Measurements from ENCODE around the gene UBTD2. TPM values are rescaled to one million over a fixed set of nuclear protein-coding genes. Genes with fewer than 3 reads are reported as not detected.
"Not testable (repeated sequence)": the region's sequence is repeated elsewhere in the genome, so short reads cannot be mapped to it uniquely, and the experiment has no call there.

The UBTD2 gene
- total RNA-seq, 1 donor from 2014 or later, result 23.9 TPM

DNA sequence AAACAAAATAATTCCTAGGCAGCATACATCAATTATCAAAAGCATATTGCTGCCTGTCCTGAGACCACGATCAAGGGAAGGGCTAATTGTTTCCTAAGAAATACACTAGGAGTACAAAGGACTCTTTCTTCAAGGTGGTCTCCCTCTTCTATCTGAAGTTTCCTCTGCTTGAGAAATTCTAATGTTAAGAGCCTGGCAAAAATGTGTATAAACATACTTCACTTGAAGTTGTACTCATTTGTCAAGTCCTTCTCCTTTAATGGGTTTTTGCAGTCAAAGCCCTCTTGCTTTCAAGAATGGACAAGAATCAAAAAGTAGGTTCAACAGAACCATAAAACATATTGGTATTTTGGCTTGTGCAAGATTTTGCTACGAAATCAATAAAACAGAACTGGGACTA, 31.1 kb downstream of the UBTD2 start:
- no peak for DNase-seq (ENCODE audit: extremely low read depth, low read depth, low spot score)

DNA sequence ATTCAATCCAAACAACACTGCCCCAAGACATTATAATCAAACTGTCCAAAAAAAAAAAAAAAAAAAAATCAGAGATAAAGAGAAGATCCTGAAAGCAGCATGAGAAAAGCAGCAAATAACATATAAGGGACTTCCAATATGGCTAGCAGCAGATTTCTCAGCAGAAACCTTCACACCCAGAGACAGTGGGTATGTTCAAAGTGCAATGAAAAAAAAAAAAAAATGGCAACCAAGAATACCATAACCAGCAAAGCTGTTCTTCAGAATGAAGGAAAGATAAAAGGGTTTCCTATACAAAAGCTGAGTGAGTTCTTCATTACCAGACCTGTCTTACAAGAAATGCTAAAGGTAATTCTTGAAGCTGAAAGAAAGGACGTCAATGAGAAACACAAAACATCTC, 32.1 kb downstream of the UBTD2 start:
- no peak for DNase-seq (ENCODE audit: extremely low read depth, low read depth, low spot score)

DNA sequence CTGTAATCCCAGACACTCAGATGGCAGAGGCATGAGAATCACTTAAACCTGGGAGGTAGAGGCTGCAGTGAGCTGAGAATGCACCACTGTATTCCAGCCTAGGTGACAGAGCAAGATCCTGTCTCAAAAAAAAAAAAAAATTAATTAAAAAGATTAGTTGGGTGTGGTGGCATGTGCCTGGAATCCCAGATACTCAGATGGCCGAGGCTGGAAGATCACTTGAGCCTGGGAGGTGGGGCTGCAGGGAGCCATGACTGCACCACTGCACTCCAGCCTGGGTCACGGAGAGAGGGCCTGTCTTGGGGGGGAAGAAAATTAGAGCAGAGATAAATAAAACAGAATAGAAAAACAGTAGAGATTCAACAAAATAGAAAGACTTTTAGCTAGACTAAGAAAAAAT, 34.9 kb downstream of the UBTD2 start:
- no peak for DNase-seq (ENCODE audit: extremely low read depth, low read depth, low spot score)

DNA sequence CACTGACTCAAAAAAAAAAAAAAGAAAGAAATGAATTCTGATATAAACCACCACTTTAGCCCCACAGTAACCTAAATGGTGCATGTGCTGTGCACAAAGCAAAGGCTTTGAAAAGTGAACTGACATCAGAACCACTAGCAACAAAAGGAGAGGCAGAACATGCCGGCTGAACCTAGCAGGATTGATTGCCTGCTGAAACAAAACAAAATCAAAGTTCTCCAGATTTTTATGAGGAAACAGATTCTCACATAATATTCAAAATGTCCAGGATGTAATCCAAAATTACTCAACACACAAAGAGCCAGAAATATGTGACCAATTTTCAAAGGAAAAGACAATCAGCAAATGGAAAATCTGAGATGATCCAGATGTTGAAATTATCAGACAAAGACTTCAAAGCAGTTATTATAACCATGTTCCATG, 37.9 kb downstream of the UBTD2 start:
- DNase-seq (ENCODE audit: extremely low read depth, low read depth, low spot score), result no peak

DNA sequence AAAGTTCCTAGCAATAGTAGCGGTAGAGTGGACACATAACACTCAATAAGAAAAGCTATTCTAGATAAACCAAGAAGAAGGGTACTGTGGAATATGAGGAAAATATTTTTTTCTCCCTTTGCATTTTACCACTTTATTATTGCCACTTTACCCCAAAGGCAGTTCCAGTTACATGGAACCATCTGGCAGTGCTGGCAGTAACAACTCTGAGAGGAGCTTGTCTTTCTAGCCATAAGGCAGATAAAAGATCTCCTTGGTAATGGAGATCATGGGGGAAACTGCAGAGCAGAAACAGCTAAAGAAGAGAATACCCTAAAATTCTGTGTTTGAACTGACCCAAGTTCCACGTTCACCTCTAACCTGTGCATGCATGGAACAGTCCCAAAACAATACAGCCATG, 38.5 kb downstream of the UBTD2 start:
- DNase-seq (ENCODE audit: extremely low read depth, low read depth, low spot score), result no peak

DNA sequence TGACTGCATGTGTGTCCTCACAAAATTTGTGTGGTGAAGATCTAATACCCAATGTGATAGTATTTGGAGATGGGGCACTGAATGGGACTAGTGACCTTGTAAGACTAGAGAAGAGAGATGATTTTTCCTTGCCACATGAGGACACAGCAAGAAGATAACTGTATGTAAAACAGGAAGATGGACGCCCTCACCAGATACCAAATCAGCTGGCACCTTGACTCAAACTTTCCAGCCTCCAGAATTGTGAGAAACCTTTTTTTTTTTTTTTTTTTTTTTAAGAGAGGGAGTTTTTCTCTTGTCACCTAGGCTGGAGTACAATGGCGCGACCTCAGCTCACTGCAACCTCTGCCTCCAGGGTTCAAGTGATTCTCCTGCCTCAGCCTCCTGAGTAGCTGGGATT, 40.3 kb downstream of the UBTD2 start:
- DNase-seq (ENCODE audit: extremely low read depth, low read depth, low spot score), result no peak

DNA sequence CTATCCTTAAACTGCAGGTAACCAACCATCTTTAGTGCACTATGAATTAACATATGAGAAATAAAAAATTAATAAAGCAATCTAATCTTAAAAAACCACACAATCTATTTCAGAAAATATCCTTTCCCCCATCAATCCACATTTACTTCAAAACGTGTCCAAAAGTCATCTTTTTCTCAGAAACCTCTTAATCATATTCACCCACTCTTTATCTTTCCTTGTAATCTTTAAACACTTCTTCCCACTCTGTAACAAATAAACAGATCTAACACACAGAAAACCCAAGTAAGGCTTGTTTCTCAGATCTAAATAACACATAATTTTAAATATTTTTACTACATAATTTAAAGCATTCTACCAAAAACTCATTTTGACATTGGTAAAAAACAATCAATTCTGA, 45.2 kb downstream of the UBTD2 start:
- DNase-seq (ENCODE audit: extremely low read depth, low read depth, low spot score), result no peak

DNA sequence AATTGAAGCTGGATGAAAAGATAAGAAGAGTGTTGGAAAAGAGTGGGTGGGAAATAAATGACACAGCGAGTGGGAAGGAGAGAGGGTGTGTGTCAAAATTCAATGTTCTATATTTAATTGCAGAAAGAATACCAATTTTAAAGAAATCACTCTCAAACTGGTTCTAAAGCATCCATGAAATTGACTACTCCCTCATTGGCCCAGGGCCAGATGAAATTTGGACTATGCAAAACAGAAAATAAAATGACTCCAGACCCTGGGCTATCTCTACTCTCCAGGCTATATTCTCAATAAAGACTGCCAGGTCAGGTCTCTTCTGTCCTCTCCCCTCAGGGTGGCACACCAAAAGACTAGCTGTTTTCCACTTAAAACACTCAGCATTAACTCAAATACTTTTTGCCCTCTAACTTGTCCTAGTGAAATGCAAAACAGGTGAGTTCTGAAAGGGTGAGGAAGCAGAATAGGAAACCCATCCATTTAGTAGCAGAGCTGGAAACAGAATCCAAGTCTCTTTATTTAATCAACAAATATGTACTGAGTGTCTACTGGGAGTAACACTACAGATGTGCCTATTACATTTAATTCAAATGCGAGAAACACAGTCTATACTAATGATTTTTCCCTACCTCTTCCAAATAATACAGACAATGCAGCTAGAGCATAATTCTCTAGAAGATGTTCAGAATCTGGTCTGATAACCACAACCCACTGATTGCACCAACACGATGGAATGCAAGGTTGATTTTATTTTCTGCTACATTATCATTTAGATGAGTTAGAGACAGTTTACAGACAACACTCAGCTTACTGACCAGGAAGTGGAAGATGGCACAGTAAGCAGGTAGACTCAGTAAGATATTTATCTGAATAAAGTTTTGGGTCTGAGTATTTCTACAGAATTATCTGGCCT, 47.5 kb downstream of the UBTD2 start:
- no peak for DNase-seq (ENCODE audit: extremely low read depth, low read depth, low spot score)

DNA sequence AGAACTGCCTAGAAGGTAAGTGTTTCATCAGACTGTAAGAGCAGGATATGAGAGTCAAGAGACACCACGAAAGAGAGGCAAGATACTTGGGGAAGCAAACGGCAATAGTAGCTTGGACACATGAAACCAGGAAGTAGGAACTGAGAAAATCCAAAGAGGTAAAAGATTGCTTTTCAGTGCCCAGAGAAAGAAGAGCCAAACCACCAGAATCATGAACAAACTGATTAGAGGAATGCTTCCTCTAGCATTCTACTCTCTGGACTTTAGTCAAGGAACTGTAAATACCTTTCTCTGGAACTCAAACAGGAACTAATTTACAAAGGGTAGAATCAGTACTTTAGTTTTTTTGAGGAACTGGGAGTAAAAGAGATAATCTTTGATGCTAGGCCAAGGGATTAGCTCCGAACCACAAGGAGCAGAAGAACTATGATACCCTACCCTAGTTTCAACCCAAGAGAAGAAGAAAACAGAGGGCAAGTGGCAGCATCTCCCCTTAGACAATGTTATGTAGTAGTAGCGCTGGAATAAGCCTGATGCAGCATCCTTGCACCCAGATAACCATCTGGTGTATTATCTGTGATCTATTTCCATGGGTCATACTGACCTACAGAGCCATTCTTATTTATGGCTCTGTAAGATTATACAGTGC, 48.3 kb downstream of the UBTD2 start:
- DNase-seq (ENCODE audit: extremely low read depth, low read depth, low spot score), result no peak

DNA sequence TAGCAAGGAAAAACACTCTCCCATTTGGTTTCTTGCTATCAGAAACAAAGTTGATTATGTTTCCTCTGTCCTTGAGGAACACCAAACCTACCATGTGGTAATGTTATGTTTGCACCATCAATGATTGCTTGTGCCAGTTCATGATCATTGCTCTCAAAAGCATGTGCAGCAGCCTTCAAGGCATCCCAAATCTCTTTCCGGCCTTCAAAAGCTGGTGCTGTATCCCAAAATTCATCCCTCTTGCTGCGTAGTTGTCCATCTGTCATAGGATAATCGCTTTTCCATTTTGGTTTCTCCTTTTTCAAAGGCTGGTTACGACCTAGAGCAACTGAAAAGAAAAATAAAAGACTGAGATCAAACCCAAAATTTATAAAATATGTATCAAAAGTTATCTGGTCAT, 49.5 kb downstream of the UBTD2 start:
- no peak for DNase-seq (ENCODE audit: extremely low read depth, low read depth, low spot score)

DNA sequence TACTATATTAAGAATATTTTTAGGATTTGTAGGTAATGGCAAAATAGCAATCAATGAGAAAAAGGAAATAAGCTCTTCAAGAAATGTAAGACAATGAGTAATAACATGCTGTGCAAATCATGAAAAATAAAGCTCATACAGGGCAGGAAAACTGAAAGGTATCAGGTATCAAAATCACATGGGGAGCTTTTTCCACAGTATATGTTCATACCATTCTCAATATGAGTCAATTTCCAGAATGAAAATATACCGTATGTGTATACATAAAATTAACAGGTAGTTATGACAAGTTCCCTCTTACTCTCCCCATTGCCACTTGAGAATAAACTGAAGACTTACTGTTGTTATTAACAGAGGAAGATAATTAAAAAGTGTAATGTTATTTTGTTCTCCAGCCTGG, 53.7 kb downstream of the UBTD2 start:
- no peak for DNase-seq (ENCODE audit: extremely low read depth, low read depth, low spot score)

DNA sequence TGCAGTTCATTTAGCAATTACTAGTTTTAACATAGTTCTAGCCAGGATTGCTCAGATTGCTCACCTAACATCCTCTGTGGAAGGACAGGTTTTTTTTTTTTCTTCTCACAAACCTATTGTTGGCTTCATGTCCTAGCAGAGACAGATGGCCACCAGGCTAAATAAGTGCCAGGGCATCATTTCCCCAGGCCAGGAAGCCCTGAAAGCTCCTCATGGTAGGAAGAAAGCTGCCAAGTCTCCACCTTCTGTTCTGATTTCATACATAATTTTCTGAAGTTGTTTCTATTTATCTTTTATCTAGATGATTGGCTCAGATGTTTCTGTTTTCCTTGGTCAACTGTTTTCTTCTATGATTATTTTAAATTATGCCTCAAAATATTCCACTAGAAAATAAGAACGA, 58.6 kb downstream of the UBTD2 start:
- no peak for DNase-seq (ENCODE audit: extremely low read depth, low read depth, low spot score)

DNA sequence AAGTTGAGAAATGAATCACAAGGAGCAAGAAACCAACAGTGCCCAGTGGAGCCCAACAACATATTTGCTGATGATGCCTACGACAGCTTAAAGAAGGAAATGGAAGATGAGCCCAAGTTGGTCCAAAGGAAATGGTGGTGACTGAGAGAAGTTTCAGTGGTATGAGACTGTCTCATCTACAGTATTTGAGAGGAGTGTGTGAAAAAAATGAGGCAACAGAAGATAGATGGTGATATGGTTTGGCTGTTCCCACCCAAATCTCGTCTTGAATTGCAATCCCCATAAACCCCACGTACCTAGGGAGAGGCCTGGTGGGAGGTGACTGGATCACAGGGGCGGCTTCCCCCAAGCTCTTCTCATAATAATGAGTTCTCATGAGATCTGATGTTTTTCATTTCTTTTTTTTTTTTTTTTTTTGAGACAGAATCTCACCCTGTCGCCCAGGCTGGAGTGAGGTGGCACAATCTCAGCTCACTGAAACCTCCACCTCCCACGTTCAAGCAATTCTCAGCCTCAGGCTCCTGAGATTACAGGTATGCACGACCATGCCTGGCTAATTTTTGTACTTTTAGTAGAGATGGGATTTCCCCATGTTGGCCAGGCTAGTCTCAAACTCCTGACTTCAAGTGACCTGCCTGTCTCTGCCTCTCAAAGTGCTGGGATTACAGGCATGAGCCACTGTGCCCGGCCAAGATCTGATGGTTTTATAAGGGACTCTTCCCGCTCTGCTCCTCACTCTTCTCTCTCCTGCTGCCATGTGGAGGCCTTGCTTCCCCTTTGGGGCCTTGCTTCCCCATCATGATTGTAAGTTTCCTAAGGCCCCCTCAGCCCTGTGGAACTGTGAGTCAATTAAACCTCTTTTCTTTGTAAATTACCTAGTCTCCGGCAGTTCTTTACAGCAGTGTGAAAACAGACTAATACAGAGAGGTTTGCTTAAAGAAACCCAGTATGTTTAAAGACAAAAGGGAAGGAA, 59.4 kb downstream of the UBTD2 start:
- DNase-seq (ENCODE audit: extremely low read depth, low read depth, low spot score), result no peak

DNA sequence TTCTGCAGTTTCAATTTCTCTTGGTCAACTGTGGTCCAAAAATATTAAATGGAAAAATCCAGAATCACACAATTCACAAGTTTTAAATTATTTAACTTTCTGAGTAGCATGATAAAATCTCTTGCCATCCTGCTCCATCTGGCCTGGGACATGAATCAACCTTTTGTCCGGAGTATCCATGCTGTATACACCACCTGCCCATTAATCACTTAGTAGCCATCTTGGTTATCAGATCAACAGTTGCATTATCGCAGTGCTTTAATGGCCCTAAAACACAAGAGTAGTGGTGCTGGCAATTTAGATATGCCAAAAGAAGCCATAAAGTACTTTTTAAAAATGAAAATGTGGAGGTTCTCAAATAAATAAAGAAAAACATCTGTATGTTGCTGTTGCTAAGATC, 64.3 kb downstream of the UBTD2 start:
- DNase-seq (ENCODE audit: extremely low read depth, low read depth, low spot score), result no peak

DNA sequence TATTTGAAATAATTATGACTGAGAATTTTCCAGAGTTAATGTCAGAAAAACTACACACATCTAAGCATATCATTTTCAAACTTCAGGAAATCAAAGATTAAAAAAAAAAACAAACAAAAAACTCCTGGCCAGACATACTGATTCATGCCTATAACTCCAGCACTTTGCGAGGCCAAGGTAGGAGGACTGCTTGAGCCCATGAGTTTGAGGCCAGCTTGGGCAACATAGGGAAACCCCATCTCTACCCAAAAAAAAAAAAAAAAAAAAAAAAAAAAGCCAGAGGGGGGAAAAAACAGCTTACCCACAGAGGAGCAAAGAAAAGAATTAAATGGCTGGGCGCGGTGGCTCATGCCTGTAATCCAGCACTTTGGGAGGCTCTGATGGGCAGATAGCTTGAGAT, 67.2 kb downstream of the UBTD2 start:
- DNase-seq (ENCODE audit: extremely low read depth, low read depth, low spot score), result no peak

DNA sequence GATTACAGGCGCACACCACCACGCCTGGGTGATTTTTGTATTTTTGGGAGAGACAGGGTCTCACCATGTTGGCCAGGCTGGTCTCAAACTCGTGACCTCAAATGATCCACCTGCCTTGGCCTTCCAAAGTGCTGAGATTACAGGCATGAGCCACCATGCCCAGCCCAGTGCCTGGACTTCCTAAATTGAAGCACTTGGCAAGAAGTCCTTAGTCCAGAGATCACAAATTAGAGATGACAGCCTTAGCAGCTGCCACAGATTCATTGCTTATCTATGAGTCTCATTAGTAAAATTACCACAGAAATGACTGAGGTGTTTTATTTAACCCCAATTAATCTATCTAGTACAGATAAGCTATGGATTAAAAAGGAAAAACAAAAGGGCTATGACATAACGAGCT, 70.4 kb downstream of the UBTD2 start:
- DNase-seq (ENCODE audit: extremely low read depth, low read depth, low spot score), result no peak

DNA sequence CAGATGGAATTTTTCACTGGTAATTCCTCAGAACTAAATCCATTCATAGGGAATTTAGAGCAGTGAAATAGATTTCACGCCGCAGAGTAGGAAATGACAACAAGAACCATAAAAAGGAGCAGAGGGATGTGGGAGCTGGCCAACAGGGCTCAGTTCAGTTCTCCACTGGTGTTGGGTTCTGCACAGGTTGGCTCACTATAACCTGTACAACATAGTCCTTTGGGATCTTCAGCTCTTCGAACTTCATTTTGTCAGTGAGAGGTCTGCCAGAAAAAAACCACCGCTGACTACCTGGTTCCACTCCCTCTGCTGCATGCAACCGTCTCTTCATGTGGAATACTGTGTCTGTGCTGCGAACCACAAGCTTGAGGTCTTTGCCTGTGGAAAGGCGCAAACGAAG, 71.9 kb downstream of the UBTD2 start:
- DNase-seq (ENCODE audit: extremely low read depth, low read depth, low spot score), result no peak

DNA sequence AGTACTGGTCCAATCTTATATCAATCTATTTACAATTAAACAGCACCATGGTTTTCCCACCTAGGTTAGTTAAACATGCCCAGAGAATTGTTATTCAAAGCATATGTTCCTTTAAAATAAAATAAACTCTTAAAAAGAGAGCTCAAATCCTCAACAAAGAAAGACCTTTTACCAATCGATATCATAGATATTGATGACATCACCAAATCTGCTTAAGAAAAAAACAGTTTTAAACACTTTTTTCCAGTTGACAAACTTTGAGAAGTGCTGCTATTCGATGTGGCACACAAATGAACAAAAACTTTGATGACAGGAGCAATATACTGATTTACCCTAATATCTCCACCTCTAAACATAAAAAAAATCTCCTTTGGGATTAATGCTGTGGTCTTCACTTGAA, 73.8 kb downstream of the UBTD2 start:
- DNase-seq (ENCODE audit: extremely low read depth, low read depth, low spot score), result no peak

DNA sequence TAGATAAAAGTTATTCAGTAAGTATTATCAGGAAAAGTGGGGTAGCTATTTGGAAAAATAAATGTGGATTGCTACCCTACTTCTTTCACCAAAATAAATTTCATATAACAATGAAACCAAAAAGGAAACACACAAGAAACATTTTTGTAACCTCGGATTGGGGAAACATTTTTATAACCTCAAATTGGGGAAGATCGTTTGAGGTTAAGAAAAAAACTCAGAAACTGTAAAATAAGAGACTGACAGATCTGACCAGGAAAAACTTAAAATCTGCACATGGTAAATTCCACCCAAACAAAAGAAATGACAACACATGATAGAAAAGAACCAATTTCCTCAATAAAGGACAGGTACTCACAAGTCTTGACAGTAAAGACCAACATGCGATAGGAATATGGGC, 76.1 kb downstream of the UBTD2 start:
- DNase-seq (ENCODE audit: extremely low read depth, low read depth, low spot score), result no peak

DNA sequence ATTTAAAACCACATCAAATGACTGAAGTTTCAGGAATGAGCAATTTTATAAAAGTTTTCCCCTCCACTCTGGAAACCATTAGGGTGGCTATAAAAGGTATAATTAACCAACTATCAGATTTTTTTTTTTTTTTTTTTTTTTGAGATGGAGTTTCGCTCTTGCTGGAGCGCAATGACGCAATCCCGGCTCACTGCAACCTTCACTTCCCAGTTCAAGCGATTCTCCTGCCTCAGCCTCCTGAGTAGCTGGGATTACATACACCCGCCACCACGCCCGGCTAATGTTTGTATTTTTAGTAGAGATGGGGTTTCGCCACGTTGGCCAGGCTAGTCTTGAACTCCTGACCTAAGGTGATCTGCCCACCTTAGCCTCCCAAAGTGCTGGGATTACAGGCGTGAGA, 77.6 kb downstream of the UBTD2 start:
- DNase-seq (ENCODE audit: extremely low read depth, low read depth, low spot score), result not testable (repeated sequence)

DNA sequence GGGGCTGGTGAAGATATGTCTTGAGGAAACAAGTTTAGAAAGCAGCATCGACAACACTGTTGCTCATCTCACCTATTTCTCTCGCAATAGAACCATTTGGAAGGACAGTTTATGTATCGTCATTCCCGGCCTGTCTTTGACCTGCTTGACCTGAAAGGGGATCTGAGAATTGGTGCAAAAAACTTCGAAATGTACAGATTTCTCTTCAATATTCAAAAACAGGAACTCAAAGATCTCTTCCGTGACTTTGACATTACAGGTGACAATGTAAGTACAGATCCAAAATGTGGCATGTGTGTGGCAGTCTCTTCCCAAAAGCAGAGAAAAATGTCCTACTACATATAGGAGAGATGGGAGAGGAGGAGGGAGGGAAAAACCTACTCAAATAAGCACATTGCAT, 83.1 kb downstream of the UBTD2 start:
- no peak for DNase-seq (ENCODE audit: extremely low read depth, low read depth, low spot score)
